Thyroid gland (tissue), 4 donors: Measurements from ENCODE around the gene ALDH4A1. TPM values are rescaled to one million over a fixed set of nuclear protein-coding genes. Genes with fewer than 3 reads are reported as not detected.
A peak's percentile ranks its signal among the peaks of the same experiment; 100 is the strongest.

Source experiments
- DNase-seq, 2 donors: peaks; one replicate each; pipeline ENCODE4 v3.0.0-alpha.2; 2019
- H3K27ac ChIP-seq, 3 donors: fragments of 200-600 bp; sonication (generic); 1 replicate in 2 of 3; 2 replicates in 1 of 3; pipeline ENCODE4 v1.5.1; 2016 to 2019; ENCODE audit warnings: mild to moderate bottlenecking in 1 of 3, moderate library complexity in 1 of 3
- H3K27me3 ChIP-seq: fragments of 200-600 bp; sonication (generic); one replicate; pipeline ENCODE4 v1.5.1; 2019
- H3K36me3 ChIP-seq, 2 donors: fragments of 200-600 bp; sonication (generic); one replicate each; pipeline ENCODE4 v1.5.1; 2016 to 2019
- H3K4me1 ChIP-seq, 2 donors: fragments of 200-600 bp; sonication (generic); one replicate each; pipeline ENCODE4 v1.5.1; 2017 to 2019
- H3K4me3 ChIP-seq, 3 donors: fragments of 200-600 bp; sonication (generic); replicated peaks in 1 of 3; 1 replicate in 2 of 3; 2 replicates in 1 of 3; pipeline ENCODE4 v1.5.1; 2016; ENCODE audit warnings: mild to moderate bottlenecking in 1 of 3
- H3K9me3 ChIP-seq: fragments of 200-600 bp; sonication (generic); one replicate; pipeline ENCODE4 v1.5.1; 2017
- CTCF ChIP-seq, 6 experiments: fragments of 200-600 bp in 3 of 6; fragments of 450-650 bp in 3 of 6; sonication (generic) in 3 of 6; IDR thresholded peaks; one replicate each; pipeline ENCODE4 v1.5.1; 2016 to 2019; ENCODE audit warnings: antibody characterized with exemption in 6 of 6, mild to moderate bottlenecking in 2 of 6, inconsistent platforms in 1 of 6, moderate library complexity in 1 of 6
- POLR2A ChIP-seq, 2 donors: fragments of 450-650 bp; IDR thresholded peaks; one replicate each; pipeline ENCODE4 v1.6.1; 2017; ENCODE audit warnings: antibody characterized with exemption in 2 of 2, mild to moderate bottlenecking in 2 of 2, moderate library complexity in 1 of 2
- WGBS, 2 donors: methylation state at CpG; one replicate each; pipeline ENCODE4 v1.1.5; 2017; 5-methylcytosine and 5-hydroxymethylcytosine counted together
- intact Hi-C: fragments of 100-400 bp; cut with DNase I; formaldehyde crosslinking; loops from one replicate; pipeline ENCODE4 v1.15.1; 2023
- total RNA-seq, 4 donors: library from RNA; depleted of rRNA; stranded (reverse); fragments of >200 nt; gene quantifications; one replicate each; pipeline ENCODE4 v1.2.3, GENCODE V29; 2016

The ALDH4A1 gene
- total RNA-seq, 4 donors from 2014 or later = 5.4 to 29.9 (median 18.6) TPM

DNA sequence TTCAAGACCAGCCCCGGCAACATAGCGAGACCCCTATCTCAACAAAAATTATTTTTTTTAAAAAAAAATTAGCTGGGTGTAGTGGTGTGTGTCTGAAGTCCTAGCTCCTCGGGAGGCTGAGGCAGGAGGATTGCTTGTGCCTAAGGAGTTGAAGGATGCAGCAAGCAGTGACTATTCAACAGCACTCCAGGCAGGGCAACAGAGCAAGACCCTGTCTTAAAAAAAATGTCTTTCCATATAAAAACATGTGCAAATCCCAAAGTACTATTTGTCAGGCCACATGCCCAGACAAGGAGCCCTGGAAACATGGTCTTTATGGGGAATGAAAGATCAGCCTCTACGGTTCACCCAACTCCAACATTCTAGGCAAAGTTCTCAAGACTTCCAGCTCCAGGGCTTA is 40.8 kb upstream of the ALDH4A1 start:
- TF ChIP-seq CTCF (IDR thresholded peaks at IDR 0.05) = no peak
- TF ChIP-seq POLR2A (IDR thresholded peaks at IDR 0.05) = no peak
- no peak for DNase-seq
- H3K27me3 ChIP-seq = no peaks in the 10 kb centered on the region
- H3K27ac ChIP-seq = peak overlapping the region in 1 of 3 donors; percentile 74
- H3K4me3 ChIP-seq = no peak overlapping the region
- no peaks in the 10 kb centered on the region for H3K36me3 ChIP-seq
- no peaks in the 10 kb centered on the region for H3K9me3 ChIP-seq
- WGBS, 2 donors = 93 to 97% methylated on average over 4 of the region's 4 CpGs
- peaks cover 67 to 83% of the 10 kb centered on the region in 2 donors for H3K4me1 ChIP-seq
- intact Hi-C loops = no loop called here

GRCh38 chr1:18942340-18942739 is 40.0 kb upstream of the ALDH4A1 start:
- intact Hi-C loops = no loop called here
- peaks cover 65 to 83% of the 10 kb centered on the region in 2 donors for H3K4me1 ChIP-seq

GRCh38 chr1:18941221-18942141 is 39.1 kb upstream of the ALDH4A1 start:
- H3K4me3 ChIP-seq = no peak overlapping the region
- intact Hi-C loops = no loop called here
- H3K27ac ChIP-seq = peak overlapping the region; percentile 41 to 82 (median 74)
- no peaks in the 10 kb centered on the region for H3K9me3 ChIP-seq
- H3K36me3 ChIP-seq = no peaks in the 10 kb centered on the region
- H3K27me3 ChIP-seq = no peaks in the 10 kb centered on the region
- WGBS, 2 donors = 37 to 39% methylated on average over 16 to 17 of the region's 18 CpGs
- TF ChIP-seq CTCF (IDR thresholded peaks at IDR 0.05) = no peak
- peak in 1 of 2 donors; percentile 54 for TF ChIP-seq POLR2A (IDR thresholded peaks at IDR 0.05)
- peak; percentile 44 to 45 for DNase-seq
- peaks cover 56 to 82% of the 10 kb centered on the region in 2 donors for H3K4me1 ChIP-seq

More at GRCh38 chr1:18942340-18942739, 40.0 kb upstream of the ALDH4A1 start:
- no peaks in the 10 kb centered on the region for H3K36me3 ChIP-seq
- peak overlapping the region in 2 of 3 donors; percentile 74 to 82 for H3K27ac ChIP-seq
- no peaks in the 10 kb centered on the region for H3K27me3 ChIP-seq
- WGBS, 2 donors = 86 to 92% methylated on average over 4 of the region's 4 CpGs
- H3K4me3 ChIP-seq = no peak overlapping the region
- DNase-seq = no peak
- H3K9me3 ChIP-seq = no peaks in the 10 kb centered on the region
- TF ChIP-seq POLR2A (IDR thresholded peaks at IDR 0.05) (no peak), CTCF (IDR thresholded peaks at IDR 0.05) (no peak)

DNA sequence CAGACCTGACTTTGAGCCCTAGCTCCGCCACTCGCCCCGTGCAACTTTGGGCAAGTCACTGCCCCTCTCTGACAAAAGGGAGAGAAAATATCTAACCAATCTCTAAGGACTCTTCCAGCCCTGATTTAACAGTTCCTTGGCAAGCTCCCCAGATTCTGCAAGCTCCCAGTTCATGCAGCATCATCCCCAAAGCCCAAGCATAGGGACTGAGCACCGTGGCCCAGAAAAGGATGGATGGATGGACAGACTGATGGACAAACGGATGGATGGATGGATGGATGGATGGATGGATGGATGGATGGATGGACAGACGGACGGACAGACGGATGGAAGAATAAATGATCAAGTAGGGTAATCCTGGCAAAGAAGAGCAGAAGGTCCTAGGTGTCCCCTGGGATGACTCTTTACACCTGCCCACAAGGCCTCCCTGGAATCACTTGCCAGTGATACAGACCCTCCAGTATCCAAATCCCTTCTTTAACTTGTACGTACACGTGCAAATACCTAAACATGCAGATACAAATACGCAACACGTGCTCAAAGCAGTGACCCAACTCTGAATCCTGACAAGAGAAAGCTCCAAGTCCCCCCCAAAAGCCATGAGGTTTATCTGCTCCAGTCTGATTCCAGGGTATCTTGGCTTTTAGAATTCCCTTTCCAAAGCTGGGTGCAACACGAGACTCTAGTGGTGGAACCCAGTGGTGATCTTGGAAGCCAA is 38.1 kb upstream of the ALDH4A1 start:
- intact Hi-C loops = no loop called here
- TF ChIP-seq POLR2A (IDR thresholded peaks at IDR 0.05) (no peak), CTCF (IDR thresholded peaks at IDR 0.05) (no peak)
- Histone ChIP-seq H3K9me3 (no peaks in the 10 kb centered on the region), H3K27me3 (no peaks in the 10 kb centered on the region), H3K36me3 (no peaks in the 10 kb centered on the region), H3K4me1 (peaks cover 54 to 82% of the 10 kb centered on the region in 2 donors), H3K4me3 (no peak overlapping the region), H3K27ac (peak overlapping the region; percentile 52 to 82 (median 74))
- no peak for DNase-seq
- WGBS, 2 donors = 71 to 82% methylated on average over 13 of the region's 13 CpGs
